Measurements from ENCODE around the gene LPP.

Gene LPP

DNA sequence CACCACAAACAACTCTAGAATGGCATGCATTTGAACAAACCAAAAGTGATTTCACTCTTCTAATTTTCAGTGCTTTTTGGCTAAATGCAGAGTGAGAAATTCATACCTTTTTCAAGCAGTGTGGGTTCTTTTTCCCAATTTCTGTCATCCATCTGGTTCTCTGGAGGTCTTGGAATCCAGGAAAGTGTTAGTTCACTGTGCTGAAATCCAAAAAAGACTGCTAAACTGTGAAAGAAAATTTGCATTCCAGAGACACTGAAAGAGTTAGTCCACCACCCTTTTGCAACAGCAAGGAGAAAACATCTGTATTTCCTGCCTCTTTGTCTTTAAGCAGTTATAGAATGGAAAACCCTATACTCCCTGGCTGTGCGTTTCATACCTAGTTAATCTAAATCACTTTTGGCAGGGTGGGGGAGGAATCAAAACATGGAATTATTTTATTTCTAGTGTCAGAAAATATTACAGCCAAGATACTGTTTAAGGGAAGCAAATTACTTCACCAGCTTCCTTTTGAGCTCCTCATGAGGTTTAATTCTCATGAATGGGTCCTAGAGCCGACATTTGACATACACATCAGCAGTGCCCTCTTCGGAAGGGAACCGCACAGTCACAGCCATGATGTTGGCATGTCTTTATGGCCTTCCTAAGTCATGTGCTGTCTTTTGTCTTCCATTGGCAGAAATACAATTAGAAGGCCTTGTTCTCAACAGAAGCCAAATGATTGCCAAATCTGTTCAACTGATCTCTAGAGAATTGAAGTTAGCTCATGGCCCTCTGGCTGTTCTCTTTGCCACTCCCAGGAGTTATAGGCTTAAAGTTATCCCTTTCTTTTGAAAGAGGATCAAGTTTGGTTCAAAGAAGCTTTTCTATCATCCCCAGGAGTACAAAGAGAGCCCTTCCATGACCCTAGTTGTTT is 700.2 kb downstream of the LPP start:
- Histone ChIP-seq H3K36me3 (ENCODE audit: low read length) (no peaks in the 10 kb centered on the region), H3K9me2 (replicated peaks; ENCODE audit: insufficient read depth, low read length) (no peaks in the 10 kb centered on the region), H3F3A (ENCODE audit: insufficient read depth) (no peaks in the 10 kb centered on the region), H3K4me2 (ENCODE audit: low read depth, low read length, poor library complexity, severe bottlenecking) (no peak overlapping the region), H3K9me3 (ENCODE audit: insufficient read depth, low read length) (no peaks in the 10 kb centered on the region), H4K20me1 (ENCODE audit: low read depth, low read length) (no peaks in the 10 kb centered on the region), H3K27me3 (ENCODE audit: low read length) (no peaks in the 10 kb centered on the region), H3K9ac (ENCODE audit: low read length) (no peak overlapping the region), H3K4me3 (ENCODE audit: insufficient read depth, low read length, poor library complexity, severe bottlenecking) (no peak overlapping the region), H3K79me2 (ENCODE audit: insufficient read depth, low read length) (no peaks in the 10 kb centered on the region), H2AFZ (ENCODE audit: low read depth, low read length, severe bottlenecking) (no peak overlapping the region), H3K27ac (ENCODE audit: low read depth, low read length) (no peak overlapping the region)
- TF ChIP-seq, protein P1, sequence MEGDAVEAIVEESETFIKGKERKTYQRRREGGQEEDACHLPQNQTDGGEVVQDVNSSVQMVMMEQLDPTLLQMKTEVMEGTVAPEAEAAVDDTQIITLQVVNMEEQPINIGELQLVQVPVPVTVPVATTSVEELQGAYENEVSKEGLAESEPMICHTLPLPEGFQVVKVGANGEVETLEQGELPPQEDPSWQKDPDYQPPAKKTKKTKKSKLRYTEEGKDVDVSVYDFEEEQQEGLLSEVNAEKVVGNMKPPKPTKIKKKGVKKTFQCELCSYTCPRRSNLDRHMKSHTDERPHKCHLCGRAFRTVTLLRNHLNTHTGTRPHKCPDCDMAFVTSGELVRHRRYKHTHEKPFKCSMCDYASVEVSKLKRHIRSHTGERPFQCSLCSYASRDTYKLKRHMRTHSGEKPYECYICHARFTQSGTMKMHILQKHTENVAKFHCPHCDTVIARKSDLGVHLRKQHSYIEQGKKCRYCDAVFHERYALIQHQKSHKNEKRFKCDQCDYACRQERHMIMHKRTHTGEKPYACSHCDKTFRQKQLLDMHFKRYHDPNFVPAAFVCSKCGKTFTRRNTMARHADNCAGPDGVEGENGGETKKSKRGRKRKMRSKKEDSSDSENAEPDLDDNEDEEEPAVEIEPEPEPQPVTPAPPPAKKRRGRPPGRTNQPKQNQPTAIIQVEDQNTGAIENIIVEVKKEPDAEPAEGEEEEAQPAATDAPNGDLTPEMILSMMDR (IDR thresholded peaks at IDR 0.05; ENCODE audit: insufficient read depth, low read length, poor library complexity, severe bottlenecking), result no peak
- no peak for TF ChIP-seq EZH2phosphoT487 (conservative IDR thresholded peaks at IDR 0.05; ENCODE audit: low read length)

DNA sequence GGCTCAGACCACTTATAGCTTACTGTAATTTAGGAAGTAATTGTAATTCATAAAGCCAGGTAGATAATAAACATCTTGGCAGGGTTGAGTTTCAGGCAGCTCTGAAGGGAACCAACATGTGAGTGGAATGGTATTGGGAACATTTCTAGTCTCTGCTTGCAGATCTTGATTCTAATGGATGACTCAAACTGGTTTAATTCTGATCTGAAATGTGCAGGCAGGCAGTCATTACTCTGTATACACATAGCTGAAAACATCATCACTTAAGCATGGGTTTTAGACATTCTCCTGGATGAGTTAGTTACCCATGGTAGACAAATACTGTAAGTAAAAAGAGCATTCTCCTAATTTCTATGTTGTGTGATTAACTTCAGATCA is 700.8 kb downstream of the LPP start:
- Histone ChIP-seq H3K9me2 (replicated peaks; ENCODE audit: insufficient read depth, low read length) (no peaks in the 10 kb centered on the region), H3K36me3 (ENCODE audit: low read length) (no peaks in the 10 kb centered on the region), H3K79me2 (ENCODE audit: insufficient read depth, low read length) (no peaks in the 10 kb centered on the region), H3K4me3 (ENCODE audit: insufficient read depth, low read length, poor library complexity, severe bottlenecking) (no peak overlapping the region), H3K9me3 (ENCODE audit: insufficient read depth, low read length) (no peaks in the 10 kb centered on the region), H3K27ac (ENCODE audit: low read depth, low read length) (no peak overlapping the region), H3F3A (ENCODE audit: insufficient read depth) (no peaks in the 10 kb centered on the region), H4K20me1 (ENCODE audit: low read depth, low read length) (no peaks in the 10 kb centered on the region), H3K27me3 (ENCODE audit: low read length) (no peaks in the 10 kb centered on the region), H3K9ac (ENCODE audit: low read length) (no peak overlapping the region), H2AFZ (ENCODE audit: low read depth, low read length, severe bottlenecking) (no peak overlapping the region), H3K4me2 (ENCODE audit: low read depth, low read length, poor library complexity, severe bottlenecking) (no peak overlapping the region)
- no peak for TF ChIP-seq EZH2phosphoT487 (conservative IDR thresholded peaks at IDR 0.05; ENCODE audit: low read length)
- TF ChIP-seq, protein P1 (IDR thresholded peaks at IDR 0.05; ENCODE audit: insufficient read depth, low read length, poor library complexity, severe bottlenecking), result no peak

DNA sequence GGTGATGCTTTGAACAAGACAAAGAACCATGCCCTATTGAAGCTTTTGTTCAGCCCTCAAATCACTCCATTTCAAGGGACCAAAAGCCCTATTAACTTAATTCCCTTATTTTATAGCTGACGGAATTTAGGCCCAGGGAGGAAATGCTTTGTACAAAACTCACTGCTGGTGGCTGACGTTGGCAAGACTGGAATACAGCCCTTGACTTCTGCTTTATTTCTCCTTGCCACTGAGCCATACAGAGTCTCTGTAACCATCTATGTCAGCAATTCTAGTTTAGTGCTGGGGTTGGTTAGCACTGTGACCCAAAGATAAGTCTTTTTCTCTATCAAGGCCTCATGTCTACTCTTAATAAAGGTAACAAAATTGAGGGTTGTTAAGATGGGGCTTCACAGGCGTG is 701.7 kb downstream of the LPP start:
- Histone ChIP-seq H3K9me3 (ENCODE audit: insufficient read depth, low read length) (no peaks in the 10 kb centered on the region), H4K20me1 (ENCODE audit: low read depth, low read length) (no peaks in the 10 kb centered on the region), H3K27ac (ENCODE audit: low read depth, low read length) (no peak overlapping the region), H3K79me2 (ENCODE audit: insufficient read depth, low read length) (no peaks in the 10 kb centered on the region), H3K27me3 (ENCODE audit: low read length) (no peaks in the 10 kb centered on the region), H3K4me2 (ENCODE audit: low read depth, low read length, poor library complexity, severe bottlenecking) (no peak overlapping the region), H3K9me2 (replicated peaks; ENCODE audit: insufficient read depth, low read length) (no peaks in the 10 kb centered on the region), H3K36me3 (ENCODE audit: low read length) (no peaks in the 10 kb centered on the region), H3K4me3 (ENCODE audit: insufficient read depth, low read length, poor library complexity, severe bottlenecking) (no peak overlapping the region), H2AFZ (ENCODE audit: low read depth, low read length, severe bottlenecking) (no peak overlapping the region), H3K9ac (ENCODE audit: low read length) (no peak overlapping the region), H3F3A (ENCODE audit: insufficient read depth) (no peaks in the 10 kb centered on the region)
- TF ChIP-seq EZH2phosphoT487 (conservative IDR thresholded peaks at IDR 0.05; ENCODE audit: low read length), result no peak
- TF ChIP-seq, protein P1 (IDR thresholded peaks at IDR 0.05; ENCODE audit: insufficient read depth, low read length, poor library complexity, severe bottlenecking), result no peak

Data from SU-DHL-6 (cell line).